Cardiac muscle cell (in vitro differentiated cells and primary cell): ENCODE measurements around the gene KRTAP17-1. TPM values are rescaled to one million over a fixed set of nuclear protein-coding genes. Genes with fewer than 3 reads are reported as not detected.

ENCODE experiments used
- DNase-seq, 2 donors: peaks; one replicate each; pipeline versions ENCODE4 v3.0.0 to v3.0.0-alpha.2; 2010 to 2017; ENCODE audit warnings: low read depth in 1 of 2, low spot score in 1 of 2
- H3K27ac ChIP-seq: fragments of 200-600 bp; sonication (generic); 2 replicates; pipeline ENCODE4 v1.5.1; 2016
- H3K27me3 ChIP-seq: fragments of 200-600 bp; sonication (generic); 2 replicates; pipeline ENCODE4 v1.6.0; 2016; ENCODE audit warnings: control low read depth
- H3K36me3 ChIP-seq: fragments of 200-600 bp; sonication (generic); 2 replicates; pipeline ENCODE4 v1.5.1; 2016; ENCODE audit warnings: control low read depth
- H3K4me1 ChIP-seq: fragments of 200-600 bp; sonication (generic); 2 replicates; pipeline ENCODE4 v1.8.1; 2017; ENCODE audit warnings: low read depth, mild to moderate bottlenecking, mixed run types
- H3K4me3 ChIP-seq: fragments of 200-600 bp; sonication (generic); 2 replicates; pipeline ENCODE4 v1.5.1; 2016; ENCODE audit warnings: mild to moderate bottlenecking
- H3K9me3 ChIP-seq: fragments of 200-600 bp; sonication (generic); 2 replicates; pipeline ENCODE4 v1.5.1; 2017; ENCODE audit warnings: low read depth, mild to moderate bottlenecking, control low read depth
- CTCF ChIP-seq: IDR thresholded peaks from 2 replicates; pipeline ENCODE4 v1.5.1; 2012; ENCODE audit warnings: low read depth, mild to moderate bottlenecking, low read length
- polyA plus RNA-seq: library from polyadenylated mRNA; unstranded; fragments of >200 nt; fragmentation: Nextera tagmentation; extraction: Ambion mirVana; gene quantifications from 2 replicates; pipeline ENCODE4 v1.2.1, GENCODE V29; 2016
- total RNA-seq: library from RNA; depleted of rRNA; stranded (reverse); fragments of >200 nt; gene quantifications from 2 replicates; pipeline ENCODE4 v1.2.3, GENCODE V29; 2016

Gene KRTAP17-1
- not detected in 2 replicates for total RNA-seq
- not detected in 2 replicates for polyA plus RNA-seq

- TF ChIP-seq CTCF, result no peak
- Histone ChIP-seq H3K27me3 (peaks cover 19% of the 10 kb centered on the region), H3K4me3 (no peak within 1 kb of the TSS), H3K9me3 (no peaks in the 10 kb centered on the region), H3K4me1 (no peaks in the 10 kb centered on the region), H3K36me3 (no peaks in the 10 kb centered on the region), H3K27ac (no peak within 1 kb of the TSS)
- no peak for DNase-seq
Measured at GRCh38 chr17:41315204-41315794, at the start of gene KRTAP17-1. TSS of gene KRTAP17-1 (minus strand) at chr17:41315710. CDS start at chr17:41315650, 60 bp downstream.

GRCh38 chr17:41363881-41364280, 48.4 kb upstream of the KRTAP17-1 start:
- Histone ChIP-seq H3K4me1 (no peaks in the 10 kb centered on the region), H3K4me3 (no peak overlapping the region), H3K36me3 (no peaks in the 10 kb centered on the region), H3K27ac (no peak overlapping the region), H3K27me3 (no peaks in the 10 kb centered on the region), H3K9me3 (no peaks in the 10 kb centered on the region)
- TF ChIP-seq CTCF, result no peak
- no peak for DNase-seq

GRCh38 chr17:41360296-41360995, 44.9 kb upstream of the KRTAP17-1 start:
- no peaks in the 10 kb centered on the region for H3K36me3 ChIP-seq
- DNase-seq, result peak in 1 of 2 donors; percentile 77
- no peak overlapping the region for H3K4me3 ChIP-seq
- no peak overlapping the region for H3K27ac ChIP-seq
- TF ChIP-seq CTCF, result no peak
- no peaks in the 10 kb centered on the region for H3K4me1 ChIP-seq
- H3K9me3 ChIP-seq, result no peaks in the 10 kb centered on the region
- no peaks in the 10 kb centered on the region for H3K27me3 ChIP-seq

- H3K27ac ChIP-seq, result no peak overlapping the region
- H3K4me1 ChIP-seq, result no peaks in the 10 kb centered on the region
- H3K4me3 ChIP-seq, result no peak overlapping the region
- DNase-seq, result no peak
- H3K27me3 ChIP-seq, result no peaks in the 10 kb centered on the region
- no peaks in the 10 kb centered on the region for H3K36me3 ChIP-seq
- no peak for TF ChIP-seq CTCF
- no peaks in the 10 kb centered on the region for H3K9me3 ChIP-seq
Measured at GRCh38 chr17:41354536-41354935, 39.0 kb upstream of the KRTAP17-1 start.

GRCh38 chr17:41352597-41353366, 37.3 kb upstream of the KRTAP17-1 start:
- Histone ChIP-seq H3K4me3 (no peak overlapping the region), H3K27me3 (no peaks in the 10 kb centered on the region), H3K27ac (no peak overlapping the region), H3K4me1 (no peaks in the 10 kb centered on the region), H3K9me3 (no peaks in the 10 kb centered on the region), H3K36me3 (no peaks in the 10 kb centered on the region)
- peak in 1 of 2 donors; percentile 28 for DNase-seq
- no peak for TF ChIP-seq CTCF
